Measurements from ENCODE around the gene STK32B. TPM values are rescaled to one million over a fixed set of nuclear protein-coding genes. Genes with fewer than 3 reads are reported as not detected.

STK32B gene
- total and polyA plus RNA-seq, 2 experiments from 2014 or later = 0.71 to 2.3 TPM

DNA sequence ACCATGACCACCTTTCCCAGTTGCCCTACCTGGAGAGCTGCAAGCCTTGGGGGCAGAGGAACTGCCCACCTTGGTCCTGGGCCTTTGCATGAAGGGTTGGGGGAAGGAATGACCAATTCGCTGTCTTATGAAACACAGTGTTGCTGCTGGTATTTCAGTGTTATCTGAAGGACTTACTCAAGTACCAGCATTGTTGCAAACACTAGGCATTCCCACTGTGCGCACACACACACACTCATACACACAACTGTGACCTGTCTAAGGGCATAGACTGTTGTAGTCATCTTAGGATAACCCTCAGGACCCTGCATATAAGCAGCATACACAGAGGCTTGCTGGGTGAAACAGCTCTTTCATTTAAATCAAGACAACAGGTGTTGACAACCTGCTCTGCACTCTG is 446.2 kb downstream of the STK32B start:
- no peaks in the 10 kb centered on the region for H3K9me2 ChIP-seq (ENCODE audit: insufficient read depth)
- no peak overlapping the region for H3K4me3 ChIP-seq
- Mint-ChIP-seq H3K27ac (no peak overlapping the region), H3K4me3 (no peak overlapping the region), H3K4me1 (peaks cover 5% of the 10 kb centered on the region; the same call in 2 of the 3 replicates), H3K27me3 (ENCODE audit: insufficient read depth, low read depth, poor library complexity) (peaks cover 3% of the 10 kb centered on the region), H3K36me3 (ENCODE audit: low read depth) (peaks cover 4% of the 10 kb centered on the region), H3K9me3 (peaks cover 10% of the 10 kb centered on the region; the same call in 2 of the 3 replicates)
- no peak overlapping the region for H3K27ac ChIP-seq (ENCODE audit: low read depth)
- no peaks in the 10 kb centered on the region for H3K79me2 ChIP-seq (replicated peaks; ENCODE audit: insufficient read depth)
- TF ChIP-seq EZH2 (IDR thresholded peaks at IDR 0.05; ENCODE audit: low read depth, unreplicated experiment) (no peak), ZNF331 (CRISPR knock-in tag; IDR thresholded peaks at IDR 0.05; ENCODE audit: low read depth) (no peak), EZH2phosphoT487 (IDR thresholded peaks at IDR 0.05; ENCODE audit: unreplicated experiment) (no peak), STAT1 (IDR thresholded peaks at IDR 0.05; ENCODE audit: unreplicated experiment) (no peak), CREB1 (CRISPR knock-in tag; IDR thresholded peaks at IDR 0.05; ENCODE audit: low read depth) (no peak), JUNB (IDR thresholded peaks at IDR 0.05; ENCODE audit: unreplicated experiment) (no peak), ZNF114 (CRISPR knock-in tag; IDR thresholded peaks at IDR 0.05) (no peak), NANOG (IDR thresholded peaks at IDR 0.05; ENCODE audit: borderline replicate concordance) (no peak), POLR2AphosphoS5 (IDR thresholded peaks at IDR 0.05; ENCODE audit: low read depth) (no peak)
- TF ChIP-seq, protein P1, sequence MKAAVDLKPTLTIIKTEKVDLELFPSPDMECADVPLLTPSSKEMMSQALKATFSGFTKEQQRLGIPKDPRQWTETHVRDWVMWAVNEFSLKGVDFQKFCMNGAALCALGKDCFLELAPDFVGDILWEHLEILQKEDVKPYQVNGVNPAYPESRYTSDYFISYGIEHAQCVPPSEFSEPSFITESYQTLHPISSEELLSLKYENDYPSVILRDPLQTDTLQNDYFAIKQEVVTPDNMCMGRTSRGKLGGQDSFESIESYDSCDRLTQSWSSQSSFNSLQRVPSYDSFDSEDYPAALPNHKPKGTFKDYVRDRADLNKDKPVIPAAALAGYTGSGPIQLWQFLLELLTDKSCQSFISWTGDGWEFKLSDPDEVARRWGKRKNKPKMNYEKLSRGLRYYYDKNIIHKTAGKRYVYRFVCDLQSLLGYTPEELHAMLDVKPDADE (IDR thresholded peaks at IDR 0.05) = no peak
- TF ChIP-seq, protein P2, sequence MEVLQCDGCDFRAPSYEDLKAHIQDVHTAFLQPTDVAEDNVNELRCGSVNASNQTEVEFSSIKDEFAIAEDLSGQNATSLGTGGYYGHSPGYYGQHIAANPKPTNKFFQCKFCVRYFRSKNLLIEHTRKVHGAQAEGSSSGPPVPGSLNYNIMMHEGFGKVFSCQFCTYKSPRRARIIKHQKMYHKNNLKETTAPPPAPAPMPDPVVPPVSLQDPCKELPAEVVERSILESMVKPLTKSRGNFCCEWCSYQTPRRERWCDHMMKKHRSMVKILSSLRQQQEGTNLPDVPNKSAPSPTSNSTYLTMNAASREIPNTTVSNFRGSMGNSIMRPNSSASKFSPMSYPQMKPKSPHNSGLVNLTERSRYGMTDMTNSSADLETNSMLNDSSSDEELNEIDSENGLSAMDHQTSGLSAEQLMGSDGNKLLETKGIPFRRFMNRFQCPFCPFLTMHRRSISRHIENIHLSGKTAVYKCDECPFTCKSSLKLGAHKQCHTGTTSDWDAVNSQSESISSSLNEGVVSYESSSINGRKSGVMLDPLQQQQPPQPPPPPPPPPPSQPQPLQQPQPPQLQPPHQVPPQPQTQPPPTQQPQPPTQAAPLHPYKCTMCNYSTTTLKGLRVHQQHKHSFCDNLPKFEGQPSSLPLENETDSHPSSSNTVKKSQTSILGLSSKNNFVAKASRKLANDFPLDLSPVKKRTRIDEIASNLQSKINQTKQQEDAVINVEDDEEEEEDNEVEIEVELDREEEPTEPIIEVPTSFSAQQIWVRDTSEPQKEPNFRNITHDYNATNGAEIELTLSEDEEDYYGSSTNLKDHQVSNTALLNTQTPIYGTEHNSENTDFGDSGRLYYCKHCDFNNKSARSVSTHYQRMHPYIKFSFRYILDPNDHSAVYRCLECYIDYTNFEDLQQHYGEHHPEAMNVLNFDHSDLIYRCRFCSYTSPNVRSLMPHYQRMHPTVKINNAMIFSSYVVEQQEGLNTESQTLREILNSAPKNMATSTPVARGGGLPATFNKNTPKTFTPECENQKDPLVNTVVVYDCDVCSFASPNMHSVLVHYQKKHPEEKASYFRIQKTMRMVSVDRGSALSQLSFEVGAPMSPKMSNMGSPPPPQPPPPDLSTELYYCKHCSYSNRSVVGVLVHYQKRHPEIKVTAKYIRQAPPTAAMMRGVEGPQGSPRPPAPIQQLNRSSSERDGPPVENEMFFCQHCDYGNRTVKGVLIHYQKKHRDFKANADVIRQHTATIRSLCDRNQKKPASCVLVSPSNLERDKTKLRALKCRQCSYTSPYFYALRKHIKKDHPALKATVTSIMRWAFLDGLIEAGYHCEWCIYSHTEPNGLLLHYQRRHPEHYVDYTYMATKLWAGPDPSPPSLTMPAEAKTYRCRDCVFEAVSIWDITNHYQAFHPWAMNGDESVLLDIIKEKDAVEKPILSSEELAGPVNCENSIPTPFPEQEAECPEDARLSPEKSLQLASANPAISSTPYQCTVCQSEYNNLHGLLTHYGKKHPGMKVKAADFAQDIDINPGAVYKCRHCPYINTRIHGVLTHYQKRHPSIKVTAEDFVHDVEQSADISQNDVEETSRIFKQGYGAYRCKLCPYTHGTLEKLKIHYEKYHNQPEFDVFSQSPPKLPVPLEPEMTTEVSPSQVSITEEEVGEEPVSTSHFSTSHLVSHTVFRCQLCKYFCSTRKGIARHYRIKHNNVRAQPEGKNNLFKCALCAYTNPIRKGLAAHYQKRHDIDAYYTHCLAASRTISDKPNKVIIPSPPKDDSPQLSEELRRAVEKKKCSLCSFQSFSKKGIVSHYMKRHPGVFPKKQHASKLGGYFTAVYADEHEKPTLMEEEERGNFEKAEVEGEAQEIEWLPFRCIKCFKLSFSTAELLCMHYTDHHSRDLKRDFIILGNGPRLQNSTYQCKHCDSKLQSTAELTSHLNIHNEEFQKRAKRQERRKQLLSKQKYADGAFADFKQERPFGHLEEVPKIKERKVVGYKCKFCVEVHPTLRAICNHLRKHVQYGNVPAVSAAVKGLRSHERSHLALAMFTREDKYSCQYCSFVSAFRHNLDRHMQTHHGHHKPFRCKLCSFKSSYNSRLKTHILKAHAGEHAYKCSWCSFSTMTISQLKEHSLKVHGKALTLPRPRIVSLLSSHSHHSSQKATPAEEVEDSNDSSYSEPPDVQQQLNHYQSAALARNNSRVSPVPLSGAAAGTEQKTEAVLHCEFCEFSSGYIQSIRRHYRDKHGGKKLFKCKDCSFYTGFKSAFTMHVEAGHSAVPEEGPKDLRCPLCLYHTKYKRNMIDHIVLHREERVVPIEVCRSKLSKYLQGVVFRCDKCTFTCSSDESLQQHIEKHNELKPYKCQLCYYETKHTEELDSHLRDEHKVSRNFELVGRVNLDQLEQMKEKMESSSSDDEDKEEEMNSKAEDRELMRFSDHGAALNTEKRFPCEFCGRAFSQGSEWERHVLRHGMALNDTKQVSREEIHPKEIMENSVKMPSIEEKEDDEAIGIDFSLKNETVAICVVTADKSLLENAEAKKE (CRISPR knock-in tag; IDR thresholded peaks at IDR 0.05) = no peak
- TF ChIP-seq, protein P3, sequence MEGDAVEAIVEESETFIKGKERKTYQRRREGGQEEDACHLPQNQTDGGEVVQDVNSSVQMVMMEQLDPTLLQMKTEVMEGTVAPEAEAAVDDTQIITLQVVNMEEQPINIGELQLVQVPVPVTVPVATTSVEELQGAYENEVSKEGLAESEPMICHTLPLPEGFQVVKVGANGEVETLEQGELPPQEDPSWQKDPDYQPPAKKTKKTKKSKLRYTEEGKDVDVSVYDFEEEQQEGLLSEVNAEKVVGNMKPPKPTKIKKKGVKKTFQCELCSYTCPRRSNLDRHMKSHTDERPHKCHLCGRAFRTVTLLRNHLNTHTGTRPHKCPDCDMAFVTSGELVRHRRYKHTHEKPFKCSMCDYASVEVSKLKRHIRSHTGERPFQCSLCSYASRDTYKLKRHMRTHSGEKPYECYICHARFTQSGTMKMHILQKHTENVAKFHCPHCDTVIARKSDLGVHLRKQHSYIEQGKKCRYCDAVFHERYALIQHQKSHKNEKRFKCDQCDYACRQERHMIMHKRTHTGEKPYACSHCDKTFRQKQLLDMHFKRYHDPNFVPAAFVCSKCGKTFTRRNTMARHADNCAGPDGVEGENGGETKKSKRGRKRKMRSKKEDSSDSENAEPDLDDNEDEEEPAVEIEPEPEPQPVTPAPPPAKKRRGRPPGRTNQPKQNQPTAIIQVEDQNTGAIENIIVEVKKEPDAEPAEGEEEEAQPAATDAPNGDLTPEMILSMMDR (conservative IDR thresholded peaks at IDR 0.05; ENCODE audit: low read depth in 2 of 2) = no peak
- TF ChIP-seq, protein P4, sequence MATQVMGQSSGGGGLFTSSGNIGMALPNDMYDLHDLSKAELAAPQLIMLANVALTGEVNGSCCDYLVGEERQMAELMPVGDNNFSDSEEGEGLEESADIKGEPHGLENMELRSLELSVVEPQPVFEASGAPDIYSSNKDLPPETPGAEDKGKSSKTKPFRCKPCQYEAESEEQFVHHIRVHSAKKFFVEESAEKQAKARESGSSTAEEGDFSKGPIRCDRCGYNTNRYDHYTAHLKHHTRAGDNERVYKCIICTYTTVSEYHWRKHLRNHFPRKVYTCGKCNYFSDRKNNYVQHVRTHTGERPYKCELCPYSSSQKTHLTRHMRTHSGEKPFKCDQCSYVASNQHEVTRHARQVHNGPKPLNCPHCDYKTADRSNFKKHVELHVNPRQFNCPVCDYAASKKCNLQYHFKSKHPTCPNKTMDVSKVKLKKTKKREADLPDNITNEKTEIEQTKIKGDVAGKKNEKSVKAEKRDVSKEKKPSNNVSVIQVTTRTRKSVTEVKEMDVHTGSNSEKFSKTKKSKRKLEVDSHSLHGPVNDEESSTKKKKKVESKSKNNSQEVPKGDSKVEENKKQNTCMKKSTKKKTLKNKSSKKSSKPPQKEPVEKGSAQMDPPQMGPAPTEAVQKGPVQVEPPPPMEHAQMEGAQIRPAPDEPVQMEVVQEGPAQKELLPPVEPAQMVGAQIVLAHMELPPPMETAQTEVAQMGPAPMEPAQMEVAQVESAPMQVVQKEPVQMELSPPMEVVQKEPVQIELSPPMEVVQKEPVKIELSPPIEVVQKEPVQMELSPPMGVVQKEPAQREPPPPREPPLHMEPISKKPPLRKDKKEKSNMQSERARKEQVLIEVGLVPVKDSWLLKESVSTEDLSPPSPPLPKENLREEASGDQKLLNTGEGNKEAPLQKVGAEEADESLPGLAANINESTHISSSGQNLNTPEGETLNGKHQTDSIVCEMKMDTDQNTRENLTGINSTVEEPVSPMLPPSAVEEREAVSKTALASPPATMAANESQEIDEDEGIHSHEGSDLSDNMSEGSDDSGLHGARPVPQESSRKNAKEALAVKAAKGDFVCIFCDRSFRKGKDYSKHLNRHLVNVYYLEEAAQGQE (IDR thresholded peaks at IDR 0.05; ENCODE audit: unreplicated experiment) = no peak
- no peaks in the 10 kb centered on the region for H3K36me3 ChIP-seq (ENCODE audit: insufficient read depth)
- 0 out of 2 replicates have a peak, but pooled peaks cover 5% of the 10 kb centered on the region for H4K20me1 ChIP-seq (replicated peaks; ENCODE audit: insufficient read depth)
- no peaks in the 10 kb centered on the region for H3F3A ChIP-seq (replicated peaks; ENCODE audit: low read depth)
- H3K27me3 ChIP-seq (ENCODE audit: insufficient read depth) = no peaks in the 10 kb centered on the region
- H2AFZ ChIP-seq = no peak overlapping the region
- ATAC-seq (no peak), DNase-seq (ENCODE audit: low spot score) (no peak)
- H3K4me2 ChIP-seq = no peak overlapping the region
- no peaks in the 10 kb centered on the region for H3K4me1 ChIP-seq (ENCODE audit: insufficient read depth)
